Activated CD8-positive, alpha-beta memory T cell treated with anti-CD3 and anti-CD28 coated beads for 4 hours (primary cell): ENCODE results near the gene IKBKE.

Experiments used
- DNase-seq, 2 donors: peaks; one replicate each; pipeline ENCODE4 v3.0.0-alpha.2; 2020; ENCODE audit warnings: low read depth in 2 of 2

Gene IKBKE

DNA sequence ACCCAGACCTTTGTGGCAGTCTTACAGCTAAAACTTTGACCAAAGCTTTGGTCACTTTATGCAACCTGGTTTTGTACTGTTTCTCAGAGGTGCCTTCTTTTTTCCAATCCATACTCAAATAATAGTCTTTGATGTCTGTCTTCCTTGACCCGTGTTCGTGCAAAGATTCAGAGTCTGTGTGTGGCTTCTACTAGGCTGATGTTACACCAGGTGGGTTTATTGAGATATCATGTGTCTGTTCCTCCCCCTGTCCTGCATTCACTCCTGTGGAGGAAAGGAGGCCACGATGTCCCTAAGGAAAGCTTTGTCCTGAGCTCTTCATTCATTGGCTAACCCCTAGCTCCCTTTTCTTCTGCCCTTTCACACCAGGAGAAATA is 15.0 kb upstream of the IKBKE start:
- no peak for DNase-seq

DNA sequence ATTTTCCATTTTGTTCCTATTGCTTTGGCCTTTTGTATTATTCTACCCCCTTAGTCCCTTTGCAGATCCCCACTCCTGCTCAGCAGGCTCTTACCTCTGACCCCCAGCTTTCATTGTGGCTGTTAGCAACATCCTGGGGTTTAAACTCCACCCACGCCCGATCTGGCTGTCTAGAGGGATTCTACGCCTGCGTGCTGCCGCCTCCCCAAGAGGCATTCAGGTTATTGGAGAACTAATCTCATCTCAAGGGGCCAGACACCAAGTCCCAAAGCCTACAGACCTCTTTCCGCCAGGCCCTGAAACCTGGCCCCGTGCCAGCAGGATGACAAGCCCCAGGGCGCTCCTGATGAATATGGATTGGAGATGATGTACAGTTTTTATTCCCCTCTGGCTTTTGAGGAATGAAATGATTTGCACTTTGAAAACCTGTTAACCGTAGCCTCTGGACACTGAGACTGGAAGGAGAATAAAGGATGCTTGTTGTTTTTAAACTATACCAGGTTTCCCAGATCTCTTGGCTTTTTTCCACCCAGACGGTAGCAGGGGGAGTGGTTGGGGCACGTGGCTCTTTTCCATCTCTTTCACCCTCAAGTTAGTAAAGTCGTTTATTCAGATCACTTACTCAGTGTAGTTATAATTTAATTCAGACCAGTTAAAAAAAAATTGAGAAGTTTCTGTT is 14.5 kb upstream of the IKBKE start:
- no peak for DNase-seq

DNA sequence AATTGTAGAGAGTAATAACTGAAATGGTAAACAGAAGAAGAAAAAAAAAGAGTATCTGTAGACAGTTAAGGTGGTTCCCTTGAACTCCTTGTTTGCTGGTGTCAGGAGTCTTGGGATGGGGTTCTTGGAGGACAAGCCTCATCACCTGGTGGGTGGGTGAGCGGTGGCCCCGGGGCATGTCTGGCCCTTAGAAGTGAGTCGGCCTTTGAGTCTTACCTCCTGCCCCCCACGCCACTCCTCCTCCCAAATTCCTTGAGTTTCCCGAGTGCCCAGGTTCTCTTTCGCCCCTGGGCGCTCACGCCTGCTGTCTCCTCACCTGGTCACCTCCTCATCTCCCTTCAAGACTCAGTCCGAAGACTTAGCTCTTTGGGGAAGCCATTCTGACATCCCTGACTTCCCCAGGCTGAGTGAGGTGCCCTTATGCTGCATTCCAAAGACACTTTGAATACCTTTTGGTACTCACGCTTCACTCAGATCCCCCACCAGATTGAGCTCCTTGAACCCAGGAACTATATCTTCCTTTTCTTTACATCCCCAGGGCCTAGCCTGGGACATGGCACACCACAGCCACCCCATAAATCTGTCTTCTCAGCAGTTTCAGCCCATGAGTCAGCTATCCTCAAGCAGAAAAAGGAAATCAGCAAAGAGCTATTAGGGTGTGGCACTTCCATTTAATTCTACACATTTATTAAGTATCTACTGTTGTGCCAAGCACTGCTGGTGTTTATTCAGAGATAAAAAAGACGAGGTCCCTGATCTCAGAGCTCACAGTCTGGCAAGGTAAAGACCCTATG is 13.5 kb upstream of the IKBKE start:
- DNase-seq, result no peak

DNA sequence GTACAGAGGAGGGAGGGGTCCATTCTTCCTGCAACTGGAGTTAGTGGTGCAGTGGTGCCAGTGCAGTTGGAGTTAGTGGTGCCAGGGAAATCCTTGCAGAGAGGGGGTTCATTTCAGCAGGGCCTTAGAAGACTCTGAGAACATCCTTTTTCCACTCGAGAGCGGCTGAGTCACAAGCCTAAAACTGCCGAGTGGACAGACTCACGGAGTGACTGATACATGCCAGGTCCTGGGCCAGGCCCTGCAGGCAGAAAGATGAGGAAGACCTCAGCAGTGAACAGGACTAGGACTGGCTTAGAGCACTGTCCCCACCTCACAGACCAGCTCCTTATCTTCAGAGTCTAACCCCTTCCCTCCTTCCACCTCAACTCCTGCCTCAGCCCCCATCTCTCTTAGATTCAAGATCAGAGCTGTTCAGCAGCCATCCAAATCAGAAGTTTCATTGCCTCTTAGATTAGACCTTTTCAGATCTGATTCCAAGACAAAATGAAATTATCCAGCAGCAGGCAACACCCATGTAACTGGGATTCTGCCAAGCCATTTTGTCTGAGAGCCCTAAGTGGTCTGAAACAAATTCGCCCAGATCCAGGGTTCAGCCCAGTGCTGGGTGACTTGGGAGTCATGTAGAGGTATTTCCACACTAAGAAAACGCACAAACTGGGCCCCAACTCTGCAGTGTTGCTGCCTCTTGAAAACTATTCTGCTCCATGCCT is 12.7 kb upstream of the IKBKE start:
- no peak for DNase-seq

DNA sequence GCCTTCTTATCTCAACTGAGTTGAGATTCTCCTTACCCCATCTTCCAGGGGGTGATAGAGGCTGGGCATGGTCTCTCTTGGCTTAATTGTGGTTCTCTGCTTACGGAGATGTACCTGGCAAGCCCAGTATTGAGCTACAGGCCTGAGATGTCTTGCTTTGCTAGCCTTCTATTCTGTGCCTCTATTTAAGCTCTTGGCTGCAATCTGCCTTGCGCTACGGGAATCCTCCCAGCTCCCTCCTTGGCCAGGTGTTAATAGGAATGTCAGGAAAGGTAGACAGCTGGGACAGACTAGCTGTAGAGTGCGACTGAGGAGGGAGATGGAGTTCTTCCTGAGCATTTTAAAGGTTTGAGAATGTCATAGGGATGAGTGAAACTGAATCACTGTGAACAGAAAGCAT is 10.6 kb upstream of the IKBKE start:
- no peak for DNase-seq

DNA sequence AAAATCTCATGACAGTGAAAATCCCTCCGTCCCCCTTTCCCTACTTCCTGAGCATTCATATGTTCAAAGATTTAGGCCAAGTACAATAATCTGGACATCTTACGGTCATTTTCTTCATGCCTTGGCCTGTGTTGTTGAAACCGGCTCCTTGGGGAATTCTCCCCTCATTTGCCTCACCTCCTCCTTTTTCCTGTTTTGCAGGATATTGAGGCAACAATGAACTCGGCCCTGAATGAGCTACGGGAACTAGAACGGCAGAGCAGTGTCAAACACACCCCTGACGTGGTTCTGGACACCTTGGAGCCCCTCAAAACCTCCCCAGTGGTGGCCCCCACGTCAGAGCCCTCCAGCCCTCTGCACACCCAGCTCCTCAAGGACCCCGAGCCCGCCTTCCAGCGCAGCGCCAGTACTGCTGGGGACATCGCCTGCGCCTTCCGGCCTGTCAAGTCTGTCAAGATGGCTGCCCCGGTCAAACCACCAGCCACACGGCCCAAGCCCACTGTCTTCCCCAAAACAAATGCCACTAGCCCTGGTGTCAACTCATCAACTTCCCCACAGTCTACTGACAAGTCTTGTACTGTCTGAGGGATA is 9.3 kb upstream of the IKBKE start:
- DNase-seq, result no peak

DNA sequence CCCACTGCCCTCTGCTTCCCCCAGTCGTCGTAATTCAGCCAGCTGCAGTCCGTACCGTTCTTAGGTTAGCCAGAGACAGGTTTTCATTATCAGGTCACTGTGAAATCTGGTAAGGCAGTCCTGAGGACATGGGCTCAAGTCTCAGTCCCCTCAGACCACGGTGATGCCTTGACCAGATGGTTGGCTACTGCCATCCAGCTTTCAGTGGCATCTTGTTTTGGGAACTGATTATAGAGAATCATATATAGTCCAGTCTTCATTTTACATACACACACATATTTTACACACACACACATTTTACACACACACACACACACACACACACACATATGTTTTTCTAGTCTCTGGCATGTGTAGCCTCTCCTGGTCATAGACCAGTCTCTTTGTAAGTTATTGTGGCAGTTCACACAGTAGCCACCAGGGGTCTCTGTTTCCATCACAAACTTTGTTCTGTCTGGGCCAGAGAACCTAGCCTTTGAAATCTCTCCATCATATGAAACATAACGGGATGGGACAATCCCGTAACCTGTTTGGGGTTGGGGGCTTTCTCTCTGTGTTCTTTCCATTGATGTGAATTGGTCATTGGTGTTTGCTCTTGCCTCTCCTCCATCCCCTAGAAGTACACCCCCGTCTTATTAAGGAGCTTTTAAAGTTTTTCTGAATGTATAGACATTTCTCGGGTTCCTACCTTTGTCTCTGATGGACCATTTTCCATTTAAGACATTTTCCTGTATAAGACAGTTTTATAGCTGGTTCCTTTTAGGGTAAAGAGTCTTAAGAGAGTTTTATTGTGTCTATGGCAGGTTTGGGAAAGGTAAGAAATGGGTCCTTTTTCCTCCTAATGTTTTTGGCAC is 8.4 kb upstream of the IKBKE start:
- DNase-seq, result peak; percentile 50 to 57

DNA sequence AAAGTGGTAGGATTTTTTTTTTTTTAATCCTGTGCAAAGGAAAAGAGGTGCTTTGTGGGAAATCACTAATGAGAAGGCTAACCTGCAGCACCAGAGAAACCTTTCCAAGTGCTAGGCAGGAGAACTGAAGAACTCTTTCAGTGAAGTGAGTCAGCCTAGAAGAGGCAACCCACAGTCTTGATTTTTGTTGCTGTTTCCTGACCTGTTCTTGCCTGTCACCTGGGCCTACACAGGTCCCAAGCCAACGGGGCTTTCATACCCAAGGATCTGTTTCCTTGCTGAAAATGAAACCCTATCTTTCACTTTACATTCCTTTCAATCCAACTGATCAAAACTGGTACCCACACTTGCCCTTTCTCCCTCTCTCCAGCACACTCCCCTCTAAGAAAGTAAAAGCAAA is 7.1 kb upstream of the IKBKE start:
- DNase-seq, result no peak

DNA sequence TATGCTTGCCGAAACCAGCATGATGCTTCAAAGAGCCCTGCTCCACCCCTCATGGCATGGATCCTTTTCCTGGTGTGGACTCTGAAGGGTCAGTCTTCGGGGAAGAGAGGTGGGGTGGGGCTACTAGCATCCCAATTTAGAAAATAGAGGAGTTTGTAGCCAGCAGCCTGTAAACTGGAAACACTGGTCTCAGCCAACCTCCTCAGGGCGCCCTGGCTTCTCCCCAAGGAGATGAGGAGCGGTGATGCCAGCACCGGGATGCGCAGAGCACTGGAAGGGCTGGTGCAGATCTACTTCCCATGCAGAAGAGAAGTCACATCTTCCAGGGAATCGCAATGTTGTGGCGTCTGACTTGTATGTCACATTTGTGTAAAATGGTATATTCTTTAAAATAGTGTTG is 6.4 kb upstream of the IKBKE start:
- DNase-seq, result no peak

DNA sequence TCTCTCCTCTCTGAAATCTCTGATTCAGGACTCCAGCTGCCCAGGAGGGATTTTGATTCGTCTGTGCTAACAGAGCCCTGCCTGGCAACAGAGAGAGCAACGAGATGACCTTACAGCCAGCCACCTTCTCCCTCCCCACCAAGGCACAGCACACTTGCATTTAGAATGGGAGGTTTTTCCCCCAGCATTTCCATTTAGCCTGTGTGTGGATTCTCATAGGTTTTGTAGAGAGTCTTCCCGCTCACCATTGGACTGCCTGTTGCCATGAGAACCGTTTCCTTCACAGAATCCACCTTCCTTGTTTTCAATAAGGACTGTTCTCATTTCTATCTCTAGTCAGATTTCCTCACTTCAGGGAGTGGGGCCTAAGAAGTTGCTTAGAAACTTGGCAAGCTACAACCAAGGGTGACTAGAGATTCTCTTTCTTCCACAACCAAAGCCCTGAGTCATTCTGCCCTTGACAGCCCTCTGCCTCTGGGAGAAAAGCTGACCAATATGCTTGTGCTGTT is 5.8 kb upstream of the IKBKE start:
- no peak for DNase-seq

DNA sequence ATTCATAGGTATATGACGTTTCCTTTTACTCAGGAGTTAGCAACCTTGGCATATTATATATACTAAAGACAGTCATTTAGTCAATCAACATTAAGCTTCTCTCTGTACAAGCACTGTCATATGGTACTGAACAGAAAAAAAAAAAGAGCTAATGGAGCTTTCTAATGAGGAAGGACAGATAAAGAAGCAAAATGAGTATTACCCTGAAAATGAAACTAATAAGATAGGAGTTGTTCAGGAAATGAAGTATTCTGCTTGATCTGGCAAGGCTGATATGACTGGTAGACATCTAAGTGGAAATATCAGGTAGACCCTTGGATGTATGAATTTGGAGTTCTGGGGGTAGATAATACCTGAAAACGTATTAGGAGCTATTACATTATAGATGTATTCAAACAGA is 4.3 kb upstream of the IKBKE start:
- no peak for DNase-seq

DNA sequence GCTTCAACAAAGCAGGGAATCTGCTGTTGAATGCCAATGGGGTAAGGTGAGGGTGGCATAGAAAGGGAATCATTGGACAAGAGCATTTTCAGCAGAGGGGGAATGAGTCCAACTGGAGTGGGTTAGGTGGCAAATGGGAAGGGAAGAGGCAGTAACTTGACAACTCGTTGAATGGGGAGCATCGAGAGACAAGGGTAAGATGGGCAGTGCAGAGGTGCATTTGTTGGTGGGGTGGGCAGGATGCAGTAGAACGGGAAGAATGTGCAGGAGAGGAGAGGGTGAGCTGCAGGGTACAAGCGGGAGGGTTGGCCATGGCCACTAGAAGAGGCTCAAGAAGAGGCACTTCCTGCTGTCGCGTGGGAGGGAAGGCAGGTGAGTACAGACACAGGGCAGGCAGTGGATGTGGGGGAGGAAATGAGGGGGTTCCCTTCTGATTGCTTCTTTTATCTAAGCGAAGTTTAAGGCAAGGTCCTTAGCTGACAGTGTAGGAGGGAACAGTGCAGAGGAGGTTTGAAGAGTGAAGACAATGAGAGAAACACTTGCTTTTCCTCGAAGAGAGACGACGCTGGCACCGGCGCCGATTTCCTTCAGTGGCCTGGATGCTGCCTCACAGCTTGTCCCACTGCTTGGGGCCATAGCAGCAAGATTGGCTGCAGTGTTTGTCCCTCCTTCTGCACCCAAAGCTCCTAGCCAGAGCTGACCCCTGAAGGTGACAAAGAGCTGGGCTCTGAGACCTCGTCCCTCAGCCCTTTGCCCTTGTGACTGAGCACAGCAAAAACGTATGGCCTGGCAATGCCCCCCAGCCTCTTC is 3.2 kb upstream of the IKBKE start:
- DNase-seq, result no peak

DNA sequence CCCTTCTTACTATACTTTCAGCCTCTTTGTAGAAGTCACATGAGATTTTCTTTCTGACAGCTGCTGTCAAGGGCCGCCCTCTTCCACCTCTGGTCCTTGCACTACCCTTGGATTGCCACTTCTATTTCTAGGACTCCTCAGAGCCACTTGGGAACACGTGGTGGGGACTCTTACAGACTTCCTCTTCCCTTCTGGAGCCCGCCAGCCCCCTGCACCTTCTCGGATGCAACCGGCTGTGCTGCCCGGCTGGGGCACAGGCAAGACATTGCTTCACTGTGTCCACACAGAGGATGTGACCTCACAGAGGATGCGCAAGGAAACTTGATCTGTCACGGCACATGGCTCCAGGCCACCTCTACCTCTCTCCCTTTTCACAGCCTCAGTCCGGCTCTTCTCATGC is 2.4 kb upstream of the IKBKE start:
- DNase-seq, result no peak

DNA sequence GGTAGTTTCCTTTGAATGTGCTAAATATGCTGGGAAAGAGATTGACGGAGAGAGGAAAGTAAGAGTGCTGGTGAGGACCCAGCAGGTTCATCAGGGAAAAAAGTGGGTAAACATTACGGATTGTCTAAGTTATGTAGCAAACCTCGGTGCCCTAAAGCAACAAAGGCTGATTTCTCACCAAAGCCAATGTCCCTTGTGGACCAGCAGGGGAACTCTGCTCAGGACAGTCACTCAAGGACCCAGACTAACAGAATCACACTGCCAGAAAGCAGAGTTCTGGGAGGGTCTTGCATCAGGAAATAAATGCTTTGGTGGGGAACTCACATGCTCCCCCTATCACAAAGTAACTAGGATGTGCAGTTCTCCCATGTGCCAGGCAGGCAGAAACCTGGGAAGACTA is 1.7 kb upstream of the IKBKE start:
- DNase-seq, result no peak

DNA sequence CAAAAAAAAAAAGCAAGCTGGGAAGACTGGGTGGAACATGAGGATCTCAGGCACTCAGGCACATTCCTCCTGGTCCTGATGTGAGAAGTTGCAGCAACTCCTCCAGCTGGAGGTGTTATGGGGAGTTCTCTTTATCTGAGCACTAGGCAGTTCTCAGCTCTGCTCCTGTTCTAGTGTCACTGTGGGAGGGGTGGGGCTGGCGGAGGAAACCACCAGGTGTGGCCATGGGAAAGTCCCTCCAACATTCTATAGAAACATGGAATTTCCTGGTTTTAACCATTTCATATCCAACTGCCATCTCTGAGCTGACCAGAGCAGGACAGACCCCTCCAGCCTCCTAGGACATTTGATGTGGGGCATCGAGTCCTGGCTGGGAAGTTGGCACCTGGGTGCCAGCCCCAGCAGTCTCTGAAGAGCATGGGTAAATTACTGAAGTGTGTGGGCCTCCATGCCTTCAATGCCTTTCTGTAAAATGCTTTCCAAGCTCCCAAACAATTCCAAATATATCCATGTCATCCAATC is 804 bp upstream of the IKBKE start:
- DNase-seq, result peak in 1 of 2 donors; percentile 19

DNA sequence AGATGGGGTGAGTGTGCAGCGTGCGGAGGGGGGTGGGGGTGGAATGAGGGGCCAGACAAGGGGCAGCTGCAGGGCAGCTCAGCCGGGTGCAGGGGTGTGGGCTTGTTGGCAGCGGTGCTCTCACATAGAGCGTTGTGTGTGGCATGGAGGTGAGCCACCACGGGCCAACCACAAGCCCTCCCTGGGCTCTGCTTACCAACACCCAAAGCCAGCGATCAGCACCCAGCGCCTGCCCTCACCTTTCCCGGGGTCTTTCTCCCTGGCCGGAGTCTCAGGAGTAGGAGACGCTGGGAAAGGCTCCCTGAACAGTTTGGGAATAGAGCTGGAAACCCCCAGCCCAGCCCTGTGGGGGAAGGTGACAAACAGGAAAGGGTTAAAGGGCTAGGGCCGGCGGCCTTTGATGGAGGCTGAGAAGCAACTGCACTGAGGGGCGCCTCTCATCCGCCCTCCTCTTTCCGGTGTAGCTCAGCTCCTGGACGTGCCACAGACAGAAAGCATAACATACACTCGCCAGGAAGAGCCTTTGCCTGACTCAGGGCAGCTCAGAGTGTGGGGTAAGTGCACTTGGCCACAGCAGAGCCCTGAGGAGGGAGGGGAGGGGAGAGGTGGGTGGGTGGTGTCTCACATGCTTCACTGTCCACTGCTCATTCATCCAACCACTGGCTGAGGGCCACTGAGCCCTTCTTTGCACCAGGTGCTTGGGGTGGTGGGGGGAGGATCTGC is 577 bp downstream of the IKBKE start:
- DNase-seq, result peak; percentile 11 to 16

DNA sequence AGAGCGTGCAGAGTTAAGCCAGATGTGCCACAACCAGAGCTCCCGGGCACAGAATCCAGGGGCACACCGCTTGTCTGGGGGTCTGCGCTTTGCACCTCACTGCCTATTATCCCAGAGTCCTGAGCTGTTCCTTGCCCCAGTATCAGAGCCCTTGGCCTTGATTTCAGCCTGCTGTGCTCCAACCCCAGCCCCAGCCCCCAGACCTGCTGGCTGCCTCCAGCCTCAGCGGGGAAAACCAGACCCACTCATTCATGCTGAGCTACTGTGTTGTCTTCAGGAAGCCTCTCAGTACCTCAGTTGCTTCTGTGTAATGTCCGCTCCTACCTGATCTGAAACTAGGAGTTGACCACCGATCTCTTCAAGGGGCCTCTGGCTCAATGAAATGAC is 1.1 kb downstream of the IKBKE start:
- no peak for DNase-seq

DNA sequence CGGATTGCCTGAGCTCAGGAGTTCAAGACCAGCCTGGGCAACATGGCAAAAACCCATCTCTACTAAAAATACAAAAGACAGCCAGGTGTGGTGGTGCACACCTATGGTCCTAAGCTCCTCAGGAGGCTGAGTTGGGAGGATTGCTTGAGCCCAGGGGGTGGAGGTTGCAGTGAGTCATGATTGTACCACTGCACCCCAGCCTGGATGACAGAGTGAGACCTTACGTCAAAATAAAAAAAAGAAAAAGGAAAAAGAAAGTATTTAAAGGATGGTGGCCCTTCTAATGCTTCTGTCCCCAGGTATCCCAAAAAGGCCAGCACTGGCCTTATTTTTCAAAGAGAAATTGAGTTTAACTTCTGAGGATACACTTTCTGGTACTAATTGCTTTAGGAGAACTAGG is 1.7 kb downstream of the IKBKE start:
- no peak for DNase-seq

DNA sequence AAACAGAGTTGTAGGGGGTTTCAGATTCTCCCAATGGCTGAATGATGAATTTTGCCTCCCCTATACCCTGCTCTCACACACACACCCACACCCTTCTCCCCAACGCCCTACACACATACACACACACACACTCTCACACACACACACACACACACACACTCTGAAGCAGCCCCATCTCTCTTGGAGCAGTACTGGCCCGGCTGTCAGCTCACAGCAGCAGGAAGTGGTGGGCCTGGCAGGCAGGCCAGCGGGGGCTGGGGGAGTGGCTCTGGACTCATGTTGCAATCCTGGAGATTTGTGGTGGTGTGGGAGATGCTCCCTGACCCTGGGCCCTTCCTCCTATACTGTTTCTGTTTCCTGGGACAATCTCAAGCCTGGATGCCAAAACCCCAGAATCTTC is 2.2 kb downstream of the IKBKE start:
- no peak for DNase-seq

DNA sequence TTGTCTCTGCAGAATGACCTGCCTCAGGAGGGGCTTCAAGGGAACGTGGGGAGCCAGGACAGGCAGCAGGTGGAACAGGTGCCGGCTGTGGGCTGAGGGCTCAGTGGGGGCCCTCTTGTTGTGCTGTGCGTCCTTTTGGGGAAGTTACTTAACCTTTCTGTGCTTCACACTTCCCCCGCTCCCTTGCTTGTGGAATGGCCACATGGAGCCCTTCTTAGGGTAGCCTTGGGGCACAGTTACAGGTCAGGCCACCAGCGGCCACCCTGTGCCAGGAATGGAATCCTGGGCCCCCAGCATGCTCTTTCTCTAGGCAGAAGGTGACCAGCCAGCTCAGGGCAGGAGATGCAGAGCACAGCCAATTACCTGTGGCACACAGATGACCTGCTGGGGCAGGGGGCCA is 2.6 kb downstream of the IKBKE start:
- DNase-seq, result no peak
